ENCODE measurements around the gene GFRA4. TPM values are rescaled to one million over a fixed set of nuclear protein-coding genes. Genes with fewer than 3 reads are reported as not detected.

Gene GFRA4
- total RNA-seq, 1 experiment from 2014 or later = not detected

GRCh38 chr20:3677733-3678132 is 14.5 kb upstream of the GFRA4 start:
- ChIA-PET POLR2A (no interaction called here), RAD21 (ENCODE audit: low non-redundant PET in 1 of 2, low total read pairs in 2 of 2, uncharacterized antibody in 2 of 2, unreplicated experiment in 2 of 2) (interaction anchor here (1.1 to 1.2 kb wide), 2 partner anchors 33 to 109 kb away, joined by 4 to 5 read pairs; partner anchors contain the start of gene CENPB (in 1 of the 2)), CTCF (interaction anchor here (1.7 to 2.9 kb wide), 4 partner anchors 33 to 114 kb away, joined by 5 to 69 read pairs (median 18); partner anchors contain the start of gene SPEF1)
- no TSS peak for BruUV-seq (replicated peaks)
- Histone ChIP-seq H3K9me3 (ENCODE audit: control insufficient read depth in 1 of 2, insufficient read depth in 1 of 2, low read depth in 1 of 2, low read length in 2 of 2) (no peaks in the 10 kb centered on the region), H3K4me1 (ENCODE audit: control insufficient read depth in 1 of 2, insufficient read depth in 2 of 2, low read length in 2 of 2) (peaks cover 2 to 13% of the 10 kb centered on the region in 2 experiments; a peak in 2 of 4 replicates), H3K9me2 (ENCODE audit: insufficient read depth) (no peaks in the 10 kb centered on the region), H3K36me3 (ENCODE audit: control insufficient read depth in 1 of 2, insufficient read depth in 2 of 2, low read length in 2 of 2) (no peaks in the 10 kb centered on the region), H3K4me3 (replicated peaks in 1 of 2; ENCODE audit: low read depth in 1 of 2, low read length in 2 of 2) (no peak overlapping the region), H2AFZ (ENCODE audit: low read depth, low read length, poor library complexity, severe bottlenecking) (no peak overlapping the region), H3K9ac (ENCODE audit: low read length) (no peak overlapping the region), H4K20me1 (ENCODE audit: insufficient read depth) (no peaks in the 10 kb centered on the region), H3K4me2 (ENCODE audit: low read length) (no peak overlapping the region), H3K79me2 (ENCODE audit: insufficient read depth, low read length) (no peaks in the 10 kb centered on the region), H3K27me3 (ENCODE audit: insufficient read depth, low read length) (peaks cover 5% of the 10 kb centered on the region; the same call in 1 of the 2 replicates), H3K27ac (ENCODE audit: low read depth, low read length) (no peak overlapping the region)
- TF ChIP-seq TCF7L2 (IDR thresholded peaks at IDR 0.05; ENCODE audit: borderline replicate concordance, extremely low read depth, insufficient read depth, insufficient read length) (no peak), CEBPB (IDR thresholded peaks at IDR 0.05; ENCODE audit: low read depth) (no peak), REST (IDR thresholded peaks at IDR 0.05; ENCODE audit: low read depth) (no peak), CBX3 (IDR thresholded peaks at IDR 0.05; ENCODE audit: low read depth) (no peak), ZFX (IDR thresholded peaks at IDR 0.05) (no peak), POLR2AphosphoS5 (IDR thresholded peaks at IDR 0.05; ENCODE audit: low read depth, low read length) (no peak), EZH2 (IDR thresholded peaks at IDR 0.05) (no peak), RAD21 (IDR thresholded peaks at IDR 0.05; ENCODE audit: low read depth) (no peak), ZBTB33 (IDR thresholded peaks at IDR 0.05; ENCODE audit: extremely low read depth, insufficient replicate concordance, low read length) (no peak), SIN3A (IDR thresholded peaks at IDR 0.05; ENCODE audit: low read depth) (no peak), YY1 (IDR thresholded peaks at IDR 0.05; ENCODE audit: extremely low read depth, insufficient replicate concordance, low read depth, low read length) (no peak), JUND (IDR thresholded peaks at IDR 0.05) (no peak), POLR2A (IDR thresholded peaks at IDR 0.05; ENCODE audit: borderline replicate concordance, extremely low read depth, insufficient read depth, insufficient read length) (no peak)
- TF ChIP-seq, protein P1, sequence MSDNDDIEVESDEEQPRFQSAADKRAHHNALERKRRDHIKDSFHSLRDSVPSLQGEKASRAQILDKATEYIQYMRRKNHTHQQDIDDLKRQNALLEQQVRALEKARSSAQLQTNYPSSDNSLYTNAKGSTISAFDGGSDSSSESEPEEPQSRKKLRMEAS (IDR thresholded peaks at IDR 0.05) = no peak
- TF ChIP-seq, protein P2, sequence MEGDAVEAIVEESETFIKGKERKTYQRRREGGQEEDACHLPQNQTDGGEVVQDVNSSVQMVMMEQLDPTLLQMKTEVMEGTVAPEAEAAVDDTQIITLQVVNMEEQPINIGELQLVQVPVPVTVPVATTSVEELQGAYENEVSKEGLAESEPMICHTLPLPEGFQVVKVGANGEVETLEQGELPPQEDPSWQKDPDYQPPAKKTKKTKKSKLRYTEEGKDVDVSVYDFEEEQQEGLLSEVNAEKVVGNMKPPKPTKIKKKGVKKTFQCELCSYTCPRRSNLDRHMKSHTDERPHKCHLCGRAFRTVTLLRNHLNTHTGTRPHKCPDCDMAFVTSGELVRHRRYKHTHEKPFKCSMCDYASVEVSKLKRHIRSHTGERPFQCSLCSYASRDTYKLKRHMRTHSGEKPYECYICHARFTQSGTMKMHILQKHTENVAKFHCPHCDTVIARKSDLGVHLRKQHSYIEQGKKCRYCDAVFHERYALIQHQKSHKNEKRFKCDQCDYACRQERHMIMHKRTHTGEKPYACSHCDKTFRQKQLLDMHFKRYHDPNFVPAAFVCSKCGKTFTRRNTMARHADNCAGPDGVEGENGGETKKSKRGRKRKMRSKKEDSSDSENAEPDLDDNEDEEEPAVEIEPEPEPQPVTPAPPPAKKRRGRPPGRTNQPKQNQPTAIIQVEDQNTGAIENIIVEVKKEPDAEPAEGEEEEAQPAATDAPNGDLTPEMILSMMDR (IDR thresholded peaks at IDR 0.05 in 2 of 3, conservative IDR thresholded peaks at IDR 0.05 in 1 of 3; ENCODE audit: borderline replicate concordance in 1 of 3, insufficient read depth in 1 of 3, low read depth in 2 of 3, low read length in 2 of 3) = no peak
- ATAC-seq (no peak), DNase-seq (ENCODE audit: low read depth, low spot score) (no peak)
- intact Hi-C loops (cut with micrococcal nuclease) = loop anchor here (2.0 kb wide), 3 partner anchors 67 to 407 kb away; partner anchors contain the start of gene SPEF1
